Parathyroid adenoma (tissue), 2 donors: ENCODE measurements around the gene TPP2.
A peak's percentile ranks its signal among the peaks of the same experiment; 100 is the strongest.

ENCODE experiments used
- H2AFZ ChIP-seq: fragments of 300-600 bp; sonication (generic); one replicate; pipeline ENCODE4 v1.7.0; 2017; ENCODE audit warnings: antibody characterized with exemption, mild to moderate bottlenecking
- H3K27ac ChIP-seq: fragments of 300-600 bp; sonication (generic); one replicate; pipeline ENCODE4 v1.7.0; 2017
- H3K27me3 ChIP-seq: fragments of 300-600 bp; sonication (generic); one replicate; pipeline ENCODE4 v1.7.0; 2017; ENCODE audit warnings: low read length; ENCODE audit not compliant: control insufficient read depth, insufficient read depth
- H3K36me3 ChIP-seq: fragments of 300-600 bp; sonication (generic); one replicate; pipeline ENCODE4 v1.7.0; 2017; ENCODE audit warnings: low read length; ENCODE audit not compliant: control insufficient read depth, insufficient read depth
- H3K4me1 ChIP-seq: fragments of 300-600 bp; sonication (generic); one replicate; pipeline ENCODE4 v1.7.0; 2017; ENCODE audit warnings: control low read depth
- H3K4me2 ChIP-seq: fragments of 300-600 bp; sonication (generic); one replicate; pipeline ENCODE4 v1.7.0; 2017; ENCODE audit warnings: low read length
- H3K4me3 ChIP-seq: fragments of 300-600 bp; sonication (generic); one replicate; pipeline ENCODE4 v1.7.0; 2017; ENCODE audit warnings: low read depth, low read length
- H3K79me2 ChIP-seq: fragments of 300-600 bp; sonication (generic); one replicate; pipeline ENCODE4 v1.7.0; 2017; ENCODE audit warnings: control low read depth
- H3K9ac ChIP-seq: fragments of 300-600 bp; sonication (generic); one replicate; pipeline ENCODE4 v1.7.0; 2017; ENCODE audit warnings: mild to moderate bottlenecking
- H3K9me3 ChIP-seq: fragments of 300-600 bp; sonication (generic); one replicate; pipeline ENCODE4 v1.7.0; 2017; ENCODE audit warnings: low read length; ENCODE audit not compliant: control insufficient read depth
- TF ChIP-seq, protein P1 (sequence below): fragments of 300-600 bp; sonication (generic); IDR thresholded peaks from one replicate; pipeline ENCODE4 v1.7.0; 2017; ENCODE audit warnings: antibody characterized with exemption, mild to moderate bottlenecking
- donor health status: primary hyperparathyroidism.

TPP2 gene

DNA sequence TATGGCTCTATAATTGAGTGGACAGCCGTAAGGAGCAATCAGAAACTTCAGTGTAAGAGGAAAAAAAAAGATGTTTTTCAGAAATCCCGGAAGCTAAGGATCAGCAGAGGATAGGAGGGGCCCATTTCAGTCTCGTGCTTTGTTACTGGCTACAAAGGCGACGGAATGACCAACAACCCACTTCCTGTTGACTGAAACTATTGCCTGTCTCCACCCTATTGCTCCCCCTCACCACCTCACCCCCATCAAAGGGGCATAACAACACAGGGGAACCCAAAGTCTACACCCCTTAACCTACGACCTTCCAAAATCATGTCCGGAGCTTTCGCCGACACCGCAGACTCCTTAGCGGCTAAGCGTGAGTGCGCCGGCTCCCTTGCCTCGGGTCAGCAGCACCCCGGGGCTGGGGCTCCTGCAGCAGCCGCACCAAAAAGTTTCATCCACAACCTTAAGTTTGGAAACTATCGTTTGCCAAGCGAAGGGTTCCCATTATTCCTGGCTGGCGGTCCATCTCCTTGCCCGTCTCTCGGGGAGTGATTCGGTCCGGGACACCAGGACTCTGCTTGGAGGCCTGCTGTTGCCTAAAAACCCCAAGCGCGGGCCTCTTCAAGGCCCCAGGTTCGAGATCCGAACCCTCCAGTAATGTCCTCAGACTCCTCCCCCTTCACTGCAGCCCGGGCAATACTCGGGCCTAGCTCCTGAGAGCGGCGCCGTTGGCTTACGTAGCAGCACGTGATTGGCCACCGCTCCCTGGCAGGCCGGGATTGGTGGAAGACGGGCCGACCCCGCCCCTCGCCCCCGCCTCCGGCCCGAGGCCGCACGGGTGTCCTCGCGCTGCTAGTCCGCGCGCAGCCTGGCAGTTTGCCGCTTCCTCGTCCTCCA, at the start of gene TPP2:
TPP2 (plus strand) TSS at position 840 of the 882 bp plus-strand sequence. CDS start 53 bp downstream, outside the sequence.
- Histone ChIP-seq H3K9me3 (no peaks in the 10 kb centered on the region), H3K27me3 (no peaks in the 10 kb centered on the region), H3K4me2 (peak within 1 kb of the TSS; percentile 72), H2AFZ (peak within 1 kb of the TSS; percentile 91), H3K4me1 (peaks cover 3% of the 10 kb centered on the region), H3K4me3 (peak within 1 kb of the TSS; percentile 84), H3K27ac (peak within 1 kb of the TSS; percentile 99), H3K9ac (peak within 1 kb of the TSS; percentile 76), H3K79me2 (peaks cover 10% of the 10 kb centered on the region), H3K36me3 (no peaks in the 10 kb centered on the region)
- TF ChIP-seq, protein P1, sequence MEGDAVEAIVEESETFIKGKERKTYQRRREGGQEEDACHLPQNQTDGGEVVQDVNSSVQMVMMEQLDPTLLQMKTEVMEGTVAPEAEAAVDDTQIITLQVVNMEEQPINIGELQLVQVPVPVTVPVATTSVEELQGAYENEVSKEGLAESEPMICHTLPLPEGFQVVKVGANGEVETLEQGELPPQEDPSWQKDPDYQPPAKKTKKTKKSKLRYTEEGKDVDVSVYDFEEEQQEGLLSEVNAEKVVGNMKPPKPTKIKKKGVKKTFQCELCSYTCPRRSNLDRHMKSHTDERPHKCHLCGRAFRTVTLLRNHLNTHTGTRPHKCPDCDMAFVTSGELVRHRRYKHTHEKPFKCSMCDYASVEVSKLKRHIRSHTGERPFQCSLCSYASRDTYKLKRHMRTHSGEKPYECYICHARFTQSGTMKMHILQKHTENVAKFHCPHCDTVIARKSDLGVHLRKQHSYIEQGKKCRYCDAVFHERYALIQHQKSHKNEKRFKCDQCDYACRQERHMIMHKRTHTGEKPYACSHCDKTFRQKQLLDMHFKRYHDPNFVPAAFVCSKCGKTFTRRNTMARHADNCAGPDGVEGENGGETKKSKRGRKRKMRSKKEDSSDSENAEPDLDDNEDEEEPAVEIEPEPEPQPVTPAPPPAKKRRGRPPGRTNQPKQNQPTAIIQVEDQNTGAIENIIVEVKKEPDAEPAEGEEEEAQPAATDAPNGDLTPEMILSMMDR: no peak

DNA sequence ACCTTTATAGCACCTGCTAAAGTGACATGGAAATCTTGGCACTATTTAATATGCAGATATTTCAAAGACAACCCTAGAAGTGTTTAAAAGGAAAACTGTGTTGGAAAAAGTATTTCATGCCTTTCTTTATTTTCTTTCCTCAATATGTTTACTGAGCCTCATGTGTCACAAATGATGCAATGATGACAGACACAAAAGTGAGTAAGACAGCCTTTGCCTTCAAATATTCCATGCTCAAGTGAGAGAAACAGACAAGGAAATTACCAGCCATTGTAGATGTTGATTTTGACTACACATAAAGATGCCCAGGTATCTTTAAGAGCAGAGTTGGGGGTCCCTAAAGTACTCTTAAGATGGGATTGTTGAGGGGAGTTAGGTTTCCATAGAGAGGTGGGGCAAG, 48.0 kb upstream of the TPP2 start:
- H3K4me1 ChIP-seq: no peaks in the 10 kb centered on the region
- no peak overlapping the region for H3K27ac ChIP-seq
- H3K79me2 ChIP-seq: no peaks in the 10 kb centered on the region
- H3K4me3 ChIP-seq: no peak overlapping the region
- H2AFZ ChIP-seq: no peak overlapping the region
- H3K9ac ChIP-seq: no peak overlapping the region
- no peaks in the 10 kb centered on the region for H3K9me3 ChIP-seq
- no peak overlapping the region for H3K4me2 ChIP-seq
- no peaks in the 10 kb centered on the region for H3K36me3 ChIP-seq
- H3K27me3 ChIP-seq: no peaks in the 10 kb centered on the region
- TF ChIP-seq, protein P1: no peak

DNA sequence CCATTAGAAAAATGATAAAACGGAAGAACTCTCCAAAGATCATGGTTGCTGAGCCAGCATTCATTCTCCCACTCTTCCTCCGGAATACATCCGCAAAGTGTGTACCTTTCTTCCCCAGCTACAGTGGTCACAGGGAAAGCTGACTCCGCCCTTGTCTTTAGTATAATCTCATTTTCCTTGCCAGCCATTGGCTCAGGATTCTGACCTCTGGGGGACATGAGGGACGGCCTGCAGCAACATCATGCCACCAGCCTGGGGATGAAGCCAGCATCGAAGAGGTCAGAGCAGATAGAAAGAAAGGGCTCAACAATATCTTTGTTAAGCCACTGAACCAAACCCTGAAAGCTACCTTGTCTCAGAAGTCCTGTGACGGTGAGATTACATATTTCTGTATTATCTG, 46.3 kb upstream of the TPP2 start:
- TF ChIP-seq, protein P1: no peak
- no peak overlapping the region for H3K4me2 ChIP-seq

DNA sequence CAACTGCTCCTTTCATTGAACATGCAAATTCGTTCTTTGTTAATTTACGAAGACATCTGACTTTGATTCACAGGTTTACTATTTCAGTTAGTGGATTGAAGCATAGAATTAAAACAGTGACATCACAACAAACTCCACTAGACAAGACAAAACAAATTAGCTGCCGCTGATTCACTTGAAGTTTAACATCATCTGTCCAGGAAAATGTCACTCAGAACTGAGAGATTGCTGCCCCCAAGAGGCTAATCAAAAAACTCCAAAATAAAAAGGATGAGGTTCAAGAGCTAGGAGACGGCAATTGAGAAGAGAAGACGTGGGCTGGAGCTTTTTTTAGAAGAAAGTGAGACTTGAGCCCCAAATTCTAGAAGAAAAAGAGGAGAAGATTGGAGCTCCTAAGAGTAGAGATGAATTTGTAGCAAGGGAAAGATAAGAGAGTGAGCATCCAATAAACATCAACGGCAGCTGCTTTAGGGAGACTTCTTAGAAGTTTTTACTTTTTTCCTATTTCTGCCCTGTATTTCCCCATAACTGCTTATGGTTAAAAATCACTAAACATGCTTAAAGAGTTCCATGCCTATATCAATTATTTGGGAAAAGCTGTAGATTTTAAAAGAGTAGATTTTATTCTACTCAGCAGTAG, 40.8 kb upstream of the TPP2 start:
- no peaks in the 10 kb centered on the region for H3K79me2 ChIP-seq
- H3K4me1 ChIP-seq: no peaks in the 10 kb centered on the region
- TF ChIP-seq, protein P1: peak; percentile 15

More for the DNA sequence above, 46.3 kb upstream of the TPP2 start:
- no peak overlapping the region for H3K9ac ChIP-seq
- no peaks in the 10 kb centered on the region for H3K36me3 ChIP-seq
- H3K27me3 ChIP-seq: no peaks in the 10 kb centered on the region
- H3K4me3 ChIP-seq: no peak overlapping the region
- H3K79me2 ChIP-seq: no peaks in the 10 kb centered on the region
- no peaks in the 10 kb centered on the region for H3K9me3 ChIP-seq
- H3K4me1 ChIP-seq: no peaks in the 10 kb centered on the region
- no peak overlapping the region for H2AFZ ChIP-seq
- H3K27ac ChIP-seq: no peak overlapping the region

More for the DNA sequence above, 40.8 kb upstream of the TPP2 start:
- no peak overlapping the region for H3K9ac ChIP-seq
- H3K4me3 ChIP-seq: no peak overlapping the region
- no peaks in the 10 kb centered on the region for H3K9me3 ChIP-seq
- H3K36me3 ChIP-seq: no peaks in the 10 kb centered on the region
- no peak overlapping the region for H3K4me2 ChIP-seq
- H3K27ac ChIP-seq: no peak overlapping the region
- no peaks in the 10 kb centered on the region for H3K27me3 ChIP-seq
- no peak overlapping the region for H2AFZ ChIP-seq
